Vagina (tissue), 2 donors: ENCODE results near the gene MGA.

ENCODE experiments used
- POLR2A ChIP-seq, 2 donors: fragments of 450-650 bp; IDR thresholded peaks; one replicate each; pipeline ENCODE4 v1.6.1; 2017; ENCODE audit warnings: antibody characterized with exemption in 2 of 2, mild to moderate bottlenecking in 2 of 2, moderate library complexity in 2 of 2
- TF ChIP-seq, protein P1 (sequence below), 3 experiments: fragments of 450-650 bp in 2 of 3; fragments of 200-600 bp in 1 of 3; sonication (generic) in 1 of 3; IDR thresholded peaks; one replicate each; pipeline ENCODE4 v1.5.1; 2017 to 2019; ENCODE audit warnings: antibody characterized with exemption in 3 of 3, mild to moderate bottlenecking in 2 of 3, moderate library complexity in 2 of 3

DNA sequence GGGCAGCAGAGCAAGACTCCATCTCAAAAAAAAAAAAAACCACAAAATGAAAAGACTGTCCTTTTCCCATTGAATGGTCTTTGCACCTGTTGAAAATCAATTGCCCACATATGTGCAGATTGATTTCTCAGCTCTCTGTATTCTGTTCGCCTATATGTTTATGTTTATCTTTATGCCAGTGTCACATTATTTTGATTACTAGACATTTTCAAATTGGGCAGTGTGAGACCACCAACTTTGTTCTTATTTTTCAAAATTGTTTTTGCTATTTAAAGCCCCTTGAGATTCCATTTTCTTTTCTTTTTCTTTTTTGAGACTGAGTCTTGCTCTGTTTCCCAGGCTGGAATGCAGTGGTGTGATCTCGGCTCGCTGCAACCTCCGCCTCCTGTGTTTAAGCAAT, 18.5 kb downstream of the MGA start:
- TF ChIP-seq POLR2A (IDR thresholded peaks at IDR 0.05), result no peak
- TF ChIP-seq, protein P1, sequence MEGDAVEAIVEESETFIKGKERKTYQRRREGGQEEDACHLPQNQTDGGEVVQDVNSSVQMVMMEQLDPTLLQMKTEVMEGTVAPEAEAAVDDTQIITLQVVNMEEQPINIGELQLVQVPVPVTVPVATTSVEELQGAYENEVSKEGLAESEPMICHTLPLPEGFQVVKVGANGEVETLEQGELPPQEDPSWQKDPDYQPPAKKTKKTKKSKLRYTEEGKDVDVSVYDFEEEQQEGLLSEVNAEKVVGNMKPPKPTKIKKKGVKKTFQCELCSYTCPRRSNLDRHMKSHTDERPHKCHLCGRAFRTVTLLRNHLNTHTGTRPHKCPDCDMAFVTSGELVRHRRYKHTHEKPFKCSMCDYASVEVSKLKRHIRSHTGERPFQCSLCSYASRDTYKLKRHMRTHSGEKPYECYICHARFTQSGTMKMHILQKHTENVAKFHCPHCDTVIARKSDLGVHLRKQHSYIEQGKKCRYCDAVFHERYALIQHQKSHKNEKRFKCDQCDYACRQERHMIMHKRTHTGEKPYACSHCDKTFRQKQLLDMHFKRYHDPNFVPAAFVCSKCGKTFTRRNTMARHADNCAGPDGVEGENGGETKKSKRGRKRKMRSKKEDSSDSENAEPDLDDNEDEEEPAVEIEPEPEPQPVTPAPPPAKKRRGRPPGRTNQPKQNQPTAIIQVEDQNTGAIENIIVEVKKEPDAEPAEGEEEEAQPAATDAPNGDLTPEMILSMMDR (IDR thresholded peaks at IDR 0.05), result no peak
